Measurements from ENCODE around the gene CRTC3. TPM values are rescaled to one million over a fixed set of nuclear protein-coding genes. Genes with fewer than 3 reads are reported as not detected.
A peak's percentile ranks its signal among the peaks of the same experiment; 100 is the strongest.

CRTC3 gene
- total and polyA plus RNA-seq, 11 donors = 12.0 to 42.2 (median 24.0) TPM

DNA sequence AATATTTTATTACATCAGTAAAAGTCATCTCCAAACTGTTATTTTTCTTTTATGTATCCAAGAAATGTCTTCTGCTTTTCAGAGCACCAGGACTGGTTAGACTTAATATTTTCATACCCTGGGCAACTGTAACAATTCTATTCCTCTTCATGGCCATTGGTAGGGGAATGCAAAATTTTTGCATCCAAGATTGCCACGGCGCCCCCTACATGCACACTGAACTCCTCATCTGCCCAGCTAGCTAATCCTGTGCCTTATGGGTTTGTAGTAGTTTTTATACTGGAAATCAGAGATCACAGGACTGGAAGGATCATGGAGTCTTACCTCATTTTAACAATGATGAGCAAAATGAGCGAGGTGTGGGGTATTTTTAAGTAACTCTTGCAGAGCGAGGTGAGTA is 74.2 kb downstream of the CRTC3 start:
- Histone ChIP-seq H3K27me3 (no peaks in the 10 kb centered on the region), H3K27ac (no peak overlapping the region), H3K4me3 (no peak overlapping the region), H3K9me3 (no peaks in the 10 kb centered on the region), H3K4me1 (peaks cover 0 to 10% (median 5%) of the 10 kb centered on the region in 12 donors), H3K36me3 (peaks cover 0 to 87% (median 67%) of the 10 kb centered on the region in 9 donors)
- WGBS, 4 donors = 87 to 91% (median 89%) methylated on average over 4 of the region's 4 CpGs
- peak in 10 of 12 donors; percentile 18 to 56 (median 42) for TF ChIP-seq CTCF (IDR thresholded peaks at IDR 0.05)
- TF ChIP-seq POLR2A (IDR thresholded peaks at IDR 0.05) = no peak
- ATAC-seq = peak in 2 of 4 donors; percentile 36 to 49
- intact Hi-C loops (cut with DNase I) = loop anchor here in 2 of 10 donors (10.0 kb wide), 1 partner anchor 279 kb away; no protein-coding TSS in a partner anchor
- DNase-seq = peak in 2 of 5 donors; percentile 37 to 67

GRCh38 chr15:90606641-90607040 is 76.9 kb downstream of the CRTC3 start:
- DNase-seq = no peak
- H3K36me3 ChIP-seq = peaks cover 0 to 82% (median 73%) of the 10 kb centered on the region in 9 donors
- intact Hi-C loops (cut with DNase I) = loop anchor here in 2 of 10 donors (10.0 kb wide), 1 partner anchor 282 kb away; no protein-coding TSS in a partner anchor

DNA sequence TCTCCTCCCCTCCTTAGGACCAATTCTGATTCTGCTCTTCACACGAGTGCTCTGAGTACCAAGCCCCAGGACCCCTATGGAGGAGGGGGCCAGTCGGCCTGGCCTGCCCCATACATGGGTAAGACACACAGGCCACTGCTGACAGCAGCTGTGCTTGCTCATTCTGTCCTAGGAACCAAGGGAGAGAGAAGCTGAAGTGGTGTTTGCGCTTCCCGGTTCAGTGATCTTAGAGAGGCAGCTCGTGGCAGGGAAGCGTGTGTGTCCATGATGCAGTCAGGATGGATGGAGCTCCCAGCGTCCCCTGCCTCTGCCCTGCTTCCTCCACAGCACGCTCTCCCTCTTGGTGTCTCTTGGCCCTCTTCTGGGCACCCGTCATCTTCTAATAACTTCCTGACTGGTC is 77.6 kb downstream of the CRTC3 start:
- Histone ChIP-seq H3K27me3 (no peaks in the 10 kb centered on the region), H3K36me3 (peaks cover 0 to 82% (median 69%) of the 10 kb centered on the region in 9 donors), H3K4me3 (no peak overlapping the region), H3K4me1 (peaks cover 0 to 32% (median 13%) of the 10 kb centered on the region in 12 donors), H3K27ac (peak overlapping the region in 4 of 12 donors; percentile 29 to 77 (median 62)), H3K9me3 (no peaks in the 10 kb centered on the region)
- ATAC-seq (no peak), DNase-seq (no peak)
- 75 to 81% (median 78%) methylated on average over 9 of the region's 9 CpGs for WGBS, 4 donors
- TF ChIP-seq POLR2A (IDR thresholded peaks at IDR 0.05) (no peak), CTCF (IDR thresholded peaks at IDR 0.05) (no peak)
- intact Hi-C loops (cut with DNase I) = loop anchor here in 2 of 10 donors (10.0 kb wide), 1 partner anchor 283 kb away; no protein-coding TSS in a partner anchor

More at GRCh38 chr15:90606641-90607040, 76.9 kb downstream of the CRTC3 start:
- 90 to 97% (median 93%) methylated on average over 7 of the region's 7 CpGs for WGBS, 4 donors
- Histone ChIP-seq H3K27ac (no peak overlapping the region), H3K9me3 (no peaks in the 10 kb centered on the region), H3K27me3 (no peaks in the 10 kb centered on the region), H3K4me3 (no peak overlapping the region), H3K4me1 (peaks cover 0 to 31% (median 13%) of the 10 kb centered on the region in 12 donors)
- ATAC-seq = no peak
- TF ChIP-seq CTCF (IDR thresholded peaks at IDR 0.05) (no peak), POLR2A (IDR thresholded peaks at IDR 0.05) (no peak)

GRCh38 chr15:90609242-90610180 is 79.8 kb downstream of the CRTC3 start:
- Histone ChIP-seq H3K9me3 (no peaks in the 10 kb centered on the region), H3K27me3 (no peaks in the 10 kb centered on the region), H3K4me3 (no peak overlapping the region), H3K4me1 (peaks cover 0 to 32% (median 13%) of the 10 kb centered on the region in 12 donors), H3K36me3 (peaks cover 0 to 92% (median 72%) of the 10 kb centered on the region in 9 donors), H3K27ac (peak overlapping the region in 9 of 12 donors; percentile 8 to 77 (median 61))
- intact Hi-C loops (cut with DNase I) = loop anchor here in 3 of 10 donors (10.0 kb wide), 1 partner anchor 285 kb away; no protein-coding TSS in a partner anchor
- TF ChIP-seq CTCF (IDR thresholded peaks at IDR 0.05) = no peak
- no peak for TF ChIP-seq POLR2A (IDR thresholded peaks at IDR 0.05)
- WGBS, 4 donors = 54 to 61% (median 58%) methylated on average over 5 of the region's 5 CpGs
- DNase-seq (no peak), ATAC-seq (peak in 1 of 4 donors; percentile 12)
